PFSK-1 (cell line): ENCODE data around the gene OR5H1.

ENCODE experiments used
- FOXP2 ChIP-seq: optimal IDR thresholded peaks from 2 replicates; pipeline ENCODE3; 2011; ENCODE audit warnings: borderline replicate concordance, control low read depth, inconsistent platforms; ENCODE audit not compliant: insufficient read depth; ENCODE audit errors: extremely low read length, extremely low read depth
- POLR2AphosphoS5 ChIP-seq: IDR thresholded peaks from 2 replicates; pipeline ENCODE4 v1.6.1; 2012; ENCODE audit warnings: low read depth, mild to moderate bottlenecking, control low read depth, low read length, moderate library complexity
- REST ChIP-seq, 2 experiments: IDR thresholded peaks; 2 replicates each; pipeline versions ENCODE4 v1.6.1 to v1.8.0; 2011 to 2012; ENCODE audit warnings: low read depth in 2 of 2, low read length in 2 of 2, control low read depth in 1 of 2, inconsistent platforms in 1 of 2, mild to moderate bottlenecking in 1 of 2, moderate library complexity in 1 of 2; ENCODE audit not compliant: insufficient read depth in 1 of 2
- SIN3A ChIP-seq: IDR thresholded peaks from 2 replicates; pipeline ENCODE4 v1.6.1; 2012; ENCODE audit warnings: mild to moderate bottlenecking, low read length, moderate library complexity, borderline replicate concordance; ENCODE audit not compliant: insufficient read depth
- TAF1 ChIP-seq: IDR thresholded peaks from 2 replicates; pipeline ENCODE4 v1.6.1; 2012; ENCODE audit warnings: low read length, control low read depth, borderline replicate concordance; ENCODE audit not compliant: insufficient read depth

OR5H1 gene

GRCh38 chr3:98109807-98110549 is 20.5 kb upstream of the OR5H1 start:
- TF ChIP-seq TAF1 (no peak), POLR2AphosphoS5 (no peak), FOXP2 (no peak), SIN3A (no peak), REST (IDR thresholded peaks at IDR 0.05; ENCODE audit: insufficient read depth in 1 of 2, low read depth in 2 of 2, low read length in 2 of 2) (no peak)

- TF ChIP-seq FOXP2 = no peak
- TF ChIP-seq SIN3A = no peak
- no peak for TF ChIP-seq REST (IDR thresholded peaks at IDR 0.05; ENCODE audit: insufficient read depth in 1 of 2, low read depth in 2 of 2, low read length in 2 of 2)
- TF ChIP-seq POLR2AphosphoS5 = no peak
- no peak for TF ChIP-seq TAF1
These were observed 20.0 kb upstream of the OR5H1 start for GRCh38 chr3:98110550-98110908.

- no peak for TF ChIP-seq TAF1
- no peak for TF ChIP-seq SIN3A
- TF ChIP-seq FOXP2 = no peak
- TF ChIP-seq POLR2AphosphoS5 = no peak
- no peak for TF ChIP-seq REST (IDR thresholded peaks at IDR 0.05; ENCODE audit: insufficient read depth in 1 of 2, low read depth in 2 of 2, low read length in 2 of 2)
These were observed 16.3 kb upstream of the OR5H1 start for GRCh38 chr3:98114264-98114663.

GRCh38 chr3:98115717-98116116 is 14.8 kb upstream of the OR5H1 start:
- no peak for TF ChIP-seq TAF1
- no peak for TF ChIP-seq SIN3A
- TF ChIP-seq FOXP2 = no peak
- TF ChIP-seq REST (IDR thresholded peaks at IDR 0.05; ENCODE audit: insufficient read depth in 1 of 2, low read depth in 2 of 2, low read length in 2 of 2) = no peak
- TF ChIP-seq POLR2AphosphoS5 = no peak

- TF ChIP-seq POLR2AphosphoS5 (no peak), FOXP2 (no peak), REST (IDR thresholded peaks at IDR 0.05; ENCODE audit: insufficient read depth in 1 of 2, low read depth in 2 of 2, low read length in 2 of 2) (no peak), TAF1 (no peak), SIN3A (no peak)
These were observed 6.1 kb downstream of the OR5H1 start for GRCh38 chr3:98136631-98137030.
